NCI-H146 treated with DMSO at 0.1 percent for 48 hours (cell line): ENCODE results near the gene PKIG.
"Not testable (repeated sequence)": the region's sequence is repeated elsewhere in the genome, so short reads cannot be mapped to it uniquely, and the experiment has no call there.

Source experiments
- DNase-seq: peaks from one replicate; lab custom pipeline; 2025; ENCODE audit not compliant: unreplicated experiment; lab: John Stamatoyannopoulos, UW

Gene PKIG

GRCh38 chr20:44582311-44583025 is at the start of gene PKIG:
Gene PKIG, plus strand, starts transcription at chr20:44582579. Its CDS starts 31,978 bp downstream, at chr20:44614557.
- DNase-seq = no peak

GRCh38 chr20:44532981-44533331 is 49.4 kb upstream of the PKIG start:
- no peak for DNase-seq

- no peak for DNase-seq
Observed at GRCh38 chr20:44533928-44534327, 48.5 kb upstream of the PKIG start.

GRCh38 chr20:44536175-44536574 is 46.2 kb upstream of the PKIG start:
- DNase-seq = no peak

GRCh38 chr20:44537993-44538392 is 44.4 kb upstream of the PKIG start:
- no peak for DNase-seq

- DNase-seq = no peak
Observed at GRCh38 chr20:44540834-44541233, 41.5 kb upstream of the PKIG start.

GRCh38 chr20:44541992-44542391 is 40.4 kb upstream of the PKIG start:
- DNase-seq = no peak

GRCh38 chr20:44542890-44543289 is 39.5 kb upstream of the PKIG start:
- DNase-seq = no peak

- DNase-seq = no peak
Observed at GRCh38 chr20:44543358-44543757, 39.0 kb upstream of the PKIG start.

- no peak for DNase-seq
Observed at GRCh38 chr20:44544263-44544662, 38.1 kb upstream of the PKIG start.

GRCh38 chr20:44547419-44547818 is 35.0 kb upstream of the PKIG start:
- DNase-seq = no peak

GRCh38 chr20:44549123-44549522 is 33.3 kb upstream of the PKIG start:
- DNase-seq = no peak

- DNase-seq = no peak
Observed at GRCh38 chr20:44552050-44552449, 30.3 kb upstream of the PKIG start.

- DNase-seq = no peak
Observed at GRCh38 chr20:44552568-44552949, 29.8 kb upstream of the PKIG start.

GRCh38 chr20:44552950-44553908 is 29.1 kb upstream of the PKIG start:
- no peak for DNase-seq

GRCh38 chr20:44559302-44559701 is 23.1 kb upstream of the PKIG start:
- no peak for DNase-seq

GRCh38 chr20:44560229-44560628 is 22.1 kb upstream of the PKIG start:
- no peak for DNase-seq

- DNase-seq = not testable (repeated sequence)
Observed at GRCh38 chr20:44560818-44561217, 21.6 kb upstream of the PKIG start.

GRCh38 chr20:44561876-44562275 is 20.5 kb upstream of the PKIG start:
- DNase-seq = no peak

GRCh38 chr20:44566018-44566417 is 16.4 kb upstream of the PKIG start:
- DNase-seq = no peak

GRCh38 chr20:44566811-44567210 is 15.6 kb upstream of the PKIG start:
- DNase-seq = no peak

GRCh38 chr20:44570367-44570766 is 12.0 kb upstream of the PKIG start:
- no peak for DNase-seq
